ENCODE measurements around the gene SAT2.

The SAT2 gene

GRCh38 chr17:7577327-7578199 is 50.1 kb downstream of the SAT2 start:
- Mint-ChIP-seq H3K4me1 (peaks cover 67% of the 10 kb centered on the region), H3K27me3 (ENCODE audit: low read depth) (peaks cover 4% of the 10 kb centered on the region), H3K27ac (peak overlapping the region; percentile 51 to 80 (median 52)), H3K9me3 (peaks cover 2% of the 10 kb centered on the region), H3K4me3 (peak overlapping the region; percentile 34 to 75 (median 74)), H3K36me3 (ENCODE audit: low read depth) (peaks cover 75% of the 10 kb centered on the region)
- no peak for TF ChIP-seq CTCF (IDR thresholded peaks at IDR 0.05; ENCODE audit: unreplicated experiment in 3 of 3)

GRCh38 chr17:7576432-7576937 is 51.1 kb downstream of the SAT2 start:
- H3K9me3 Mint-ChIP-seq = peaks cover 2% of the 10 kb centered on the region
- H3K27me3 Mint-ChIP-seq (ENCODE audit: low read depth) = no peaks in the 10 kb centered on the region
- peak overlapping the region; percentile 51 to 80 (median 52) for H3K27ac Mint-ChIP-seq
- H3K4me3 Mint-ChIP-seq = peak overlapping the region; percentile 63 to 75 (median 74)
- peaks cover 80% of the 10 kb centered on the region for H3K36me3 Mint-ChIP-seq (ENCODE audit: low read depth)
- no peak for TF ChIP-seq CTCF (IDR thresholded peaks at IDR 0.05; ENCODE audit: unreplicated experiment in 3 of 3)
- peaks cover 69% of the 10 kb centered on the region for H3K4me1 Mint-ChIP-seq

Measured in nephron (organoid).